GM18526 (cell line): ENCODE data around the gene RANBP3.

Experiments
- POLR2A ChIP-seq: IDR thresholded peaks from 3 replicates; pipeline ENCODE4 v1.6.1; 2011; ENCODE audit not compliant: insufficient read length; ENCODE audit errors: extremely low read depth

The RANBP3 gene

GRCh38 chr19:5977222-5977784 lies 637 bp downstream of the RANBP3 start:
- TF ChIP-seq POLR2A = no peak

DNA sequence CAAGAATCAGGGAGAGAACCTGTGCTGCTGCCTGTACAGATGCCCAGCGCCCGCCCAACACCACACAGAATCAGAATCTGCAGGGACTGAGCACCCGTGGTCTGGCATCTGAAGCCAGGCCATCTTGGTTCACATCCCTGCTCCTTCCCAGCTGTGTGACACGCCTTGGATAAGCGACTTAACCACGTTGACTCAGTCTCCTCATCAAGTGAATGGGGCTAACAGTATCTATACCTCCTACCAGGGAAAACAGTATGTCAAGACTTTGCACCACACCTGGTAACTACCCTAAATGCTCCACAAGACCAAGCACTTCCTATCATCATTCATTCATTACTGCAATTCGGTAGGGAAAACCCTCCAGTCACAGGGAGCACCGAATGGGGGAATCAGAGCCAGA lies 1.2 kb downstream of the RANBP3 start:
- no peak for TF ChIP-seq POLR2A

DNA sequence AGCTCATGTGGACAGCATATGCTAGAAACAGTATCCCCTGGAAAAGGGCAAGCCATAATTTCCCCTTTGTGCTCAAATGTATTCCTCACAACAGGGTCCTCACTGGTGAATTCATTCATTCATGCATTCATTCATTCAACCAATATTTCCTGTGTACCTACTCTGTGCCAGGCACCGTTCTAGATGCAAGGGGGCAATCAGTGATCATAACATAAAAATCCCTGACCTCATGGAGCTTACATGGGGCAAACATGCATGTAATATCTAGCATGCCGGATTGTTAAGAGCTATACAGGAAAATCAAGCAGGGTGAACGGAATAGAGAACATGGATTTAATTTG lies 2.6 kb downstream of the RANBP3 start:
- no peak for TF ChIP-seq POLR2A

- TF ChIP-seq POLR2A = no peak
These were observed 3.1 kb downstream of the RANBP3 start for GRCh38 chr19:5974721-5975387.

DNA sequence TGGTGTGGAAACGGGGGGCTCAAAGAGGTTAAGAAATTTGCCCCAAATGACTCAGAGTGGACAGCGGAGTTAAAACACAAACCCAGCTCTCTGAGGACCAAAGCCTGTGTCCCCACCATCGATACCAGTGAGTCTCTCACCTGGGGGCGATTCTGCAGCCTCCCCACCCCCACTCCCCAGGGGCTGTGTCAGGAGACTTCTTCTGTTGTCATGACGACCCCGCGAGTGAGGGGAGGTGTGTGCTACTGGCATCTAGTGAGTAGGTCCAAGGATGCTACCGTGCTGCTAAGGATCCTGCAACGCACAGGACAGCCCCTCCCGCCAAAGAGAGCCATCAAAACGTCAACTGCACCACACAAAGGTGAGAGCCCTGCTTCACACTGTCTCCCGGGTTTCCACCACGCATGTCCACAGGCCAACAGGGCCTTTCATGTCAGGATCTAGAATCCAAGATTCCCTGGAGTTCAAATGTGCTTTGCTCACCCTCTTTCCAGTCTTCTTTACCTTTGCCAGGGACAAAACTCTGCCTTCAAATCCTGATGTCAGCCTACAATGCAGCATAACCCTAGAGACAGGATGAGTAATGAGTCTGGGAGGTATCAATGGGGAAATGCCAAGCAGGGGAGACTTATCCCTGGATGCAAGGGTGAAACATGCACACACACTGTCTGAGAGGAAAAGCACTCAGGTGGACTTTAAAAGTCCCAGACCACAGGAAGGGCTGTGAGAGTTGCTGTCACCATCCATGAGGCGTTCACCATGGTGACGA lies 3.9 kb downstream of the RANBP3 start:
- TF ChIP-seq POLR2A = no peak

GRCh38 chr19:5973376-5973775 lies 4.6 kb downstream of the RANBP3 start:
- no peak for TF ChIP-seq POLR2A

- no peak for TF ChIP-seq POLR2A
These were observed 5.6 kb downstream of the RANBP3 start for GRCh38 chr19:5972355-5972731.

DNA sequence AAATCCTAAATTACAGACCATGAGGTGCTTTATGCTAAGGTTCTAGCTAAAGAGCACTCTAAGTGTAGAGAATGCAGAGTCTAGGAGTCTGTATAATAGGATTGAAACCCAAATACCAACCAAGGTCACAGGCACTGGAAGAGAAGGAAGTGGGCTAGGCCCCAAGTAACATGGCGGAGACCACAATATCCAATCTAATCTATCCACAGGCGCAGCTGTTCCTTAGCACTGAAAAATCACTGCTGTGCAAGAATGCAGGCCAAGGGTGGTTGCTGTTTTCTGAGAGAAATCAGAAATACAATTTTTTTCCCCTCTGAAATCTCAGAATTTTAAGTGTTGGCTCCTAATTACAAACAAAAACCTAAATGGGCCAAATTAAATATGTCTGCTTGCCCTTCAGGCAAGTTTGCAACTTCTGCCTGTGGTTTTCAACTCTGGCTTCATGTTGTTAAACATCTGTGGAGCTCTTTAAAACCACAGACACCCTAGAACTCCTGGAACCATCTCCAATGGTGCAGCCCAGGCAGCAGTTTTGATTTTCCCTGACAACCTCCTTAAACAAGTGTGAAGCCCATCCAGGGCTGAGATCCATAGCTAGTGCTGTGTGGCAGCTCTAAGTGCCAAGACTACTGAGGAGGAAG lies 6.1 kb downstream of the RANBP3 start:
- no peak for TF ChIP-seq POLR2A

DNA sequence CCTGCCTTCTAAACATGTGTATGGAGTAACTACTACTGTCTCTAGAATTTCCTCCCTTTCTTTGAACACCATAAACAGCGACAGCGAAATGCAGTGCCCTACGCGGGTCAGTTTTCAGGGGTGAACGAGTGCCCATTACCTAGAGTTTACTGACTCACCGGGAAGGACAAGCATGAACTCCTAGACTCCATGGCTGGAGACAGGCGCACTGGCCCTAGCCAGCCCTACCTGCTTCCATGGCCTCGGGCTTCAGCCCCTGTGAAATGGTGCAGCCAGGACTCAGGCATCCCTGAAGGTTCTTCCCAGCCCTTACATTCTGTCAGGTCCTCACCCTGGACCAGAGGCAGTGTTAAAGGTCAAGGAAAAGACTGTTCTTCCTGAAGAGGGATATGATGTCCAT lies 8.5 kb downstream of the RANBP3 start:
- no peak for TF ChIP-seq POLR2A

DNA sequence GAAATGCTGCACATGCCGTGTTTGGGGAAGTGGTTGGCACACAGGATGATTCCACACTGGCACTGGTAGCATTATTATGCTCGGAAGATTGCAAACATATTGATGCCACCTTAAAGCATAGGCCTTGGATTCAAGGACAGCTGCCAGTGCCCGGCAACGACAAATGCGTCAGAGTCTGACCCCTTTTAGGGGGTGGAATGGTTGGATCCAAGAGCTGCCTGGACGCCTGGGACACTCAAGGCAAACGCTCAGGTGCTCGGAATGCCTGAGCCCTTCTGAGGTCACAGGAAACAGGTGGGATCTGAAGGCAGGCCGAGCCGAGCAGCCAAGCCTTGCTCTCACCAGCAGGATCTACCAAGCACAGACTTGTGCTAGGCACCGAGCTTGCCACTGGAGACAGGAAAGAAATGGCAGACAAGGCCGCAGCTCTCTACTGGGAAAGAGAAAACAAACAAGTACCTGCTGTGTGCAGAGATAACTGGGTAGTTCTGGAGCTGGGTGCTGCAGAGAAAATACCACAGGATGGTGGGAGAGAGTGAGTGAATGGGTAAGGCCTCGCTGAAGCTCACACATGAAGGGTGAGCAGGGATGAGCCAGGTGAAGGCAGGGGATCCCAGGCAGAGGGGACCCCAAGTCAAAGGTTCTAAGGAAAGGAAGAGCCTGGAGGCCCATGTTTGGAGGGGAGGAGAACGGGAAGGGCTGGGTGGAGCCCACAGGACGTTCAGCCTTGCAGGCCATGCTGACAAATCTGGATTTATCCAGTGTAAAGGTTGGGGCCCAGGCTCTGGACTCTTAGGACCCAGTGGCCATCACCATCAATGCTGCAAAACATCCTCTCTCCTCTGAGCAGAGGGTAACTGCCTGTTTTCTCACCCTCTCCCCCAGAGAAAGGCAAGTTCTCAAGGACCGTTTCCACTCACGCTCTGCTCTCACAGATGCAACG lies 9.2 kb downstream of the RANBP3 start:
- no peak for TF ChIP-seq POLR2A

DNA sequence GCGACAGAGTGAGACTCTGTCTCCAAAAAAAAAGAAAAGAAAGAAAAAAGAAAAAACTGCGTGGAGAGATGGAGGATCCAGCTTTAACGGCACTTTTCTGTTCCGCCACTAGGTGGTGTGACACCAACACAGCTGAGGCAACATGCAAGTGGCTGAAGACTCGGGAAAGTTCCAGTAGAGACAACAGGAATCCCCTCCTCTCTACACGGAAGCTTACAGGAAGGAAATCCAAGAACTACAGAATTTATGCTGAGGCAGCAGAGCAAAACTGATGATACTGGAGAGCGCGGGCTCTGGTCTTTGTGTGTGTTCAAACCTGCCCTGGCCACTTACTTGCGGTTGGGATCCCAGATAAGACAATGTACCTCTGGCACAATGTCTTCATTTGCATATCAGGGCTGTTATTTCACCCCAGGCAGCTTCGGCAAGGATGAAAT lies 9.9 kb downstream of the RANBP3 start:
- no peak for TF ChIP-seq POLR2A

- TF ChIP-seq POLR2A = no peak
These were observed 10.4 kb downstream of the RANBP3 start for GRCh38 chr19:5967571-5967970.

DNA sequence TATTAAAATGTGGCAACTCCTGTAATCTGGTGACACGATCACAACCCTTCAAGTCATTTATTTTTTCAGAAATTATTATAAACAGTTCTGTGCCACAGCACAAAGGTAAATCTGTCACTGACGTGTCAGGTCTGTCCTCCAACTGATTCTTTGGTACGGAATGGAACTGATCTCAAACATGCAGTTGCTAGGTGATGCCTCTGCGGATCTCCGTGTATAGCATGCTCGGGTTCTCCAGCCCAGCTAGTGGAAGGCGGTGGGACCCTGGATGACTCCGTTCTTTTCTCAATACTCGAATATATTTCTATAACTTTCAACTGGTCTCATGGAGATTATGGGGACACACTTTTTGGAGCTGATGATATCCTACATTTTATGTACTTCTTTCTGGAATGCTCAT lies 11.0 kb downstream of the RANBP3 start:
- no peak for TF ChIP-seq POLR2A

- TF ChIP-seq POLR2A = no peak
These were observed 11.7 kb downstream of the RANBP3 start for GRCh38 chr19:5966215-5966614.
